ENCODE measurements around the gene SLX9. TPM values are rescaled to one million over a fixed set of nuclear protein-coding genes. Genes with fewer than 3 reads are reported as not detected.

The SLX9 gene
- polyA plus RNA-seq, 1 of the 3 experiments (the other 2 are of a cell fraction): 42.9 TPM

- H3K9me3 ChIP-seq: no peaks in the 10 kb centered on the region
- whole genome bisulfite sequencing (ENCODE audit: low lambda C conversion rate): 87% methylated on average over 9 of the region's 18 CpGs
- H3K36me3 ChIP-seq (replicated peaks in 1 of 2; ENCODE audit: control insufficient read depth in 1 of 2, insufficient read depth in 2 of 2, low read length in 1 of 2): no peaks in the 10 kb centered on the region
- ChIA-PET POLR2A (no interaction called here), CTCF (interaction anchor here (1.1 to 2.9 kb wide), 5 partner anchors 18 to 121 kb away, joined by 3 to 8 read pairs (median 4); no protein-coding TSS in a partner anchor)
- no peak overlapping the region for H3K4me3 ChIP-seq (ENCODE audit: low read depth in 2 of 2, low read length in 1 of 2)
- TF ChIP-seq GATA2 (CRISPR knock-in tag; IDR thresholded peaks at IDR 0.05) (no peak), TEAD4 (IDR thresholded peaks at IDR 0.05; ENCODE audit: borderline replicate concordance, insufficient read depth) (no peak)
- no peak for DNase-seq
- peaks cover 5 to 17% of the 10 kb centered on the region in 2 experiments; a peak in 2 of 4 replicates for H3K4me1 ChIP-seq (ENCODE audit: control insufficient read depth in 1 of 2, insufficient read depth in 2 of 2, low read depth in 1 of 2, low read length in 1 of 2)
- no peak overlapping the region for H3K9ac ChIP-seq
- H3K79me2 ChIP-seq (ENCODE audit: insufficient read depth): no peaks in the 10 kb centered on the region
- no peaks in the 10 kb centered on the region for H4K20me1 ChIP-seq (ENCODE audit: insufficient read depth)
- no peaks in the 10 kb centered on the region for H3F3A ChIP-seq (replicated peaks; ENCODE audit: insufficient read depth)
- H3K4me2 ChIP-seq: no peak overlapping the region
- no peak overlapping the region for H3K27ac ChIP-seq (ENCODE audit: low read depth in 2 of 2, low read length in 1 of 2)
- no peaks in the 10 kb centered on the region for H3K9me2 ChIP-seq
- no peaks in the 10 kb centered on the region; the same call in 1 of the 2 replicates for H3K27me3 ChIP-seq (ENCODE audit: insufficient read depth)
- peak overlapping the region; percentile 22; the same call in 1 of the 2 replicates for H2AFZ ChIP-seq (ENCODE audit: low read depth)
Observed at GRCh38 chr21:44914176-44914874, 25.5 kb upstream of the SLX9 start.

- Histone ChIP-seq H2AFZ (ENCODE audit: low read depth) (no peak overlapping the region), H3K9me3 (no peaks in the 10 kb centered on the region), H3K9me2 (no peaks in the 10 kb centered on the region), H3F3A (replicated peaks; ENCODE audit: insufficient read depth) (no peaks in the 10 kb centered on the region), H3K4me1 (ENCODE audit: control insufficient read depth in 1 of 2, insufficient read depth in 2 of 2, low read depth in 1 of 2, low read length in 1 of 2) (peaks cover 0 to under 1% of the 10 kb centered on the region in 2 experiments; a peak in 1 of 4 replicates), H3K36me3 (replicated peaks in 1 of 2; ENCODE audit: control insufficient read depth in 1 of 2, insufficient read depth in 2 of 2, low read length in 1 of 2) (no peaks in the 10 kb centered on the region), H3K27ac (ENCODE audit: low read depth in 2 of 2, low read length in 1 of 2) (no peak overlapping the region), H3K27me3 (ENCODE audit: insufficient read depth) (peaks cover 10% of the 10 kb centered on the region; the same call in 1 of the 2 replicates), H3K79me2 (ENCODE audit: insufficient read depth) (no peaks in the 10 kb centered on the region), H3K4me3 (ENCODE audit: low read depth in 2 of 2, low read length in 1 of 2) (no peak overlapping the region), H4K20me1 (ENCODE audit: insufficient read depth) (no peaks in the 10 kb centered on the region), H3K9ac (no peak overlapping the region), H3K4me2 (no peak overlapping the region)
- ChIA-PET POLR2A (no interaction called here), CTCF (interaction anchor here (1.1 to 1.2 kb wide), 3 partner anchors 16 to 221 kb away, joined by 3 to 4 read pairs (median 3); no protein-coding TSS in a partner anchor)
- WGBS (ENCODE audit: low lambda C conversion rate): 88% methylated on average over 7 of the region's 7 CpGs
- DNase-seq: no peak
- TF ChIP-seq RXRA (IDR thresholded peaks at IDR 0.05; ENCODE audit: borderline replicate concordance, low read depth): no peak
- no peak for TF ChIP-seq ZBTB33 (IDR thresholded peaks at IDR 0.05; ENCODE audit: borderline replicate concordance, low read depth)
- TF ChIP-seq RAD21 (IDR thresholded peaks at IDR 0.05; ENCODE audit: low read length): no peak
- no peak for TF ChIP-seq MEF2A (IDR thresholded peaks at IDR 0.05; ENCODE audit: borderline replicate concordance, low read depth)
- TF ChIP-seq SIN3A (IDR thresholded peaks at IDR 0.05; ENCODE audit: borderline replicate concordance, low read depth, low read length): no peak
Observed at GRCh38 chr21:44916965-44917364, 22.9 kb upstream of the SLX9 start.

Measured in SK-N-SH (cell line).